K562 treated with DMSO at 1 percent for 24 hours (cell line): ENCODE data around the gene RAB29. TPM values are rescaled to one million over a fixed set of nuclear protein-coding genes. Genes with fewer than 3 reads are reported as not detected.

Experiments
- total RNA-seq: library from RNA; unstranded; fragments of 300-600 nt; gene quantifications from 2 replicates; pipeline ENCODE4 v1.2.3, GENCODE V29; 2022; ENCODE audit warnings: low read depth; ENCODE audit not compliant: insufficient read depth

RAB29 gene
- 16.5 and 16.8 TPM in 2 replicates for total RNA-seq

GRCh38 chr1:205775015-205775716 is at the start of gene RAB29:
TSS of gene RAB29 (minus strand) at chr1:205775482. CDS start at chr1:205774956, 526 bp downstream.

GRCh38 chr1:205812878-205813754 is 37.8 kb upstream of the RAB29 start, which contains the start of gene SLC41A1:
TSS of gene SLC41A1 (minus strand) at chr1:205813198. CDS start at chr1:205810441, 2,757 bp downstream.

DNA sequence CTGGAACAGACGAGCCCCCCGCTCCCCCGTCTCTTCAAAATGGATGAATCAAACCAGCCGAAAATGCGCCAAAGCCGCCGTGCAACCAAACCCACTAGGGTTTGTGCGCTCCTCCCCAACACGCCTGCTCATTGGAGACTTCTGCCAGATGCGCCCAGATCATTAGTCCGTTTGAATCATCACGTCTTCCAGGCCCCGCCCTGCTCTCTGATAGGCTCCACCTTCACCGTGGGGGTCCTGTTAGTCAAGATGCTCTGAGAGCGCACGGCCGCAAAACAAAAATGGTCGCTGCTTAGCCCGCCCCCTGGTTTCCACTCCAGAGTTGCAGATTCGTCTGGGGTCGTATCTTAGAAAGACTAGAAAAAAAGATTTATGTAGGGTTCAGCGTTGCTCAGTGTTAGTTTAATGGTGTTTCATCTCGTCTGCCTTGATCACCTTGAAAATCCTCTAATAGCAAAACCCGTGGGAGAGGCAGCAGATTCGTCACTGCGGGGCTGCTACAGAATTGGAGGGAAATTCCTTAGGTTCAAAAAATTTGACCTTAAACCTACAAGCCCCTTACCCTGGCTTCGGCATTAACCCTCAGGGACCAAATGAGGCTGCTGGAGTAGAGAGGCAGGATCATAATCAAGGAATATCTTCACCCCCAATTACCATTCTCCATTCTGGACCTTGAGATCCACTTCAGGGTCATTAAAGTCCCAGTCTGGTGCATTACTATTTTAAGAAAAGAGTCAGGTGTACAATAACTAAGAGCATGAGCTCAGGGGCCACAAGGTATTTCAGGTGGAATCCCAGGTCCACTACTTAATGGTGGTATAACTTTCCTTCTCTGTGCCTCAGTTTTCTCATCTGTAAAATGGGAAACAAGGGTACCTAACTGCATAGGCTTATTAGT is 24.9 kb downstream of the RAB29 start, which contains the start of gene NUCKS1:
NUCKS1 (minus strand) TSS at position 45 of the 898 bp plus-strand sequence. CDS start 209 bp downstream, outside the sequence.

Other genes with a start within 250 kb of the RAB29 start
- 4.0 and 5.4 TPM in 2 replicates for gene ELK4, start 143.5 kb downstream of the RAB29 start, total RNA-seq
- 6.8 and 8.1 TPM in 2 replicates for gene SLC45A3, start 95.0 kb downstream of the RAB29 start, total RNA-seq
- gene NUCKS1, start 25.3 kb downstream of the RAB29 start, total RNA-seq: 351 and 592 TPM in 2 replicates
- 9.5 and 10.8 TPM in 2 replicates for gene SLC41A1, start 37.7 kb upstream of the RAB29 start, total RNA-seq
- gene PM20D1, start 74.7 kb upstream of the RAB29 start, total RNA-seq: not detected in 2 replicates
- 0.06 and 0.21 TPM in 2 replicates for gene SLC26A9, start 168.0 kb upstream of the RAB29 start, total RNA-seq
- not detected in 2 replicates for gene RAB7B, start 227.9 kb upstream of the RAB29 start, total RNA-seq
- gene CTSE, start 248.4 kb upstream of the RAB29 start, total RNA-seq: not detected in 2 replicates